Adipocyte (in vitro differentiated cells): ENCODE data around the gene FYB1.
"Not testable (repeated sequence)": the region's sequence is repeated elsewhere in the genome, so short reads cannot be mapped to it uniquely, and the experiment has no call there.

Experiments
- DNase-seq: peaks from one replicate; pipeline ENCODE4 v3.0.0-alpha.2; 2015; ENCODE audit warnings: low read depth
- H3K27me3 ChIP-seq: replicated peaks from 2 replicates; pipeline ENCODE4 v1.7.0; 2013; ENCODE audit warnings: mild to moderate bottlenecking, low read length, moderate library complexity; ENCODE audit not compliant: control insufficient read depth, insufficient read depth
- H3K36me3 ChIP-seq: 2 replicates; pipeline ENCODE4 v1.7.0; 2013; ENCODE audit warnings: low read length, mild to moderate bottlenecking, moderate library complexity; ENCODE audit not compliant: control insufficient read depth, insufficient read depth, severe bottlenecking
- H3K4me1 ChIP-seq: 2 replicates; pipeline ENCODE4 v1.7.0; 2013; ENCODE audit warnings: mild to moderate bottlenecking, low read length, moderate library complexity; ENCODE audit not compliant: control insufficient read depth, insufficient read depth
- H3K4me3 ChIP-seq: 2 replicates; pipeline ENCODE4 v1.7.0; 2013; ENCODE audit warnings: mild to moderate bottlenecking, low read length, moderate library complexity
- H3K9ac ChIP-seq: 2 replicates; pipeline ENCODE4 v1.7.0; 2013; ENCODE audit warnings: mild to moderate bottlenecking, low read length, moderate library complexity
- H3K9me3 ChIP-seq: 2 replicates; pipeline ENCODE4 v1.7.0; 2013; ENCODE audit warnings: mild to moderate bottlenecking, low read length, moderate library complexity; ENCODE audit not compliant: control insufficient read depth

FYB1 gene

GRCh38 chr5:39192450-39193160 is 26.8 kb downstream of the FYB1 start:
- no peak overlapping the region for H3K4me3 ChIP-seq
- H3K36me3 ChIP-seq: no peaks in the 10 kb centered on the region
- peaks cover 15% of the 10 kb centered on the region for H3K4me1 ChIP-seq
- DNase-seq: no peak
- no peaks in the 10 kb centered on the region for H3K9me3 ChIP-seq
- no peaks in the 10 kb centered on the region for H3K27me3 ChIP-seq
- no peak overlapping the region for H3K9ac ChIP-seq

DNA sequence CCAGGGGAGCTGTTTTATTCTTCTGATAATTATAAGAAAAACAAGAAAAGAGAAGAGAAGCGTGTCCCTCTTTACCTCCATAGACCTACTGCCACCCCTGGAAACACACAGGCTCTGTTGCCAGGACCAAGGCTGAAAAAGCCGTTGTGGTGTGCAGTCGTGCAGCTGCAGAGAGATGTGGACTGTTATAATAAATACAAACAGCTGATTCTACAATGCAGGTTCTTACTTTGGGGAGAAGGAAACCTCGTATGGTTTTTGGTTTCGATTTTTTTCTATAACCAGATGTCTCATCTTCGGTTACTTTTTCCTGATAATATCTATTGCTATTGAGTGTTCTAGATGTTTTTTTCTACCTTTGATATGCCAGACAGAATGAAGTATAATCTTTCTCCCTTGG is 28.1 kb downstream of the FYB1 start:
- H3K4me3 ChIP-seq: no peak overlapping the region
- no peak overlapping the region for H3K9ac ChIP-seq
- no peaks in the 10 kb centered on the region for H3K27me3 ChIP-seq
- no peaks in the 10 kb centered on the region for H3K36me3 ChIP-seq
- no peak for DNase-seq
- peaks cover 15% of the 10 kb centered on the region for H3K4me1 ChIP-seq
- H3K9me3 ChIP-seq: no peaks in the 10 kb centered on the region

GRCh38 chr5:39190311-39191102 is 28.9 kb downstream of the FYB1 start:
- no peak for DNase-seq
- Histone ChIP-seq H3K27me3 (no peaks in the 10 kb centered on the region), H3K9ac (no peak overlapping the region), H3K4me3 (no peak overlapping the region), H3K4me1 (peaks cover 12% of the 10 kb centered on the region), H3K9me3 (no peaks in the 10 kb centered on the region), H3K36me3 (no peaks in the 10 kb centered on the region)

DNA sequence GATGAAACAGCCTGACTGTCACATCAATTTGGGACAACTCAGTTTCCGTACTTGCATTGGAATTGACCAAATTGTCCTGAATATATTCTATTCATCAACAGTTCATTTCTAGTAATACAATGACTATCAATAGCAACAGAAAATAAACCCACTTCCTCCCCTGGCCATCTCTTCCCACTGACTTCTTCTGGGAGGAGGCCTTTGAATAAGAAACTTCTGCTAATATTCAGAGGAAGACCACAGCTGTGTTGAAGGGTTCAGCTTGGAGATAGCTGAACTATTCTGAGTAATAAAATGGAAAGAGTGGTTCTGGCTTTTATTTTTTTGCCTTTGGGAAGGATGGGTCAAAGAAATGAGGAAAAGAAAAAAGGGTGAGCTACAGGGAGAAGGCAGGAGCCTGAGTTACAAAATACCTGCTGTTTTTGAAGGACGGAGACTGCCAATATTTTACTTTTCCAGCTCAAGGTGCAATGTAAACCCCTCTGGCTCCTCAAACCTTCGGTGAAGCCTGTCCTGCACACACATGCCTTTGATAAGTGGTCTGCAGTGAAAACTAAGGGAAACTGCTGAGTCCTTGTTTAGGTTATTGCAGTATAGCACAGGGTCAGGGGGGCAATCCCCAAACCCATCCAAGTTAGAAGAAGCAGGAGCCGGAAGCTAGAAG is 29.9 kb downstream of the FYB1 start:
- DNase-seq: no peak

DNA sequence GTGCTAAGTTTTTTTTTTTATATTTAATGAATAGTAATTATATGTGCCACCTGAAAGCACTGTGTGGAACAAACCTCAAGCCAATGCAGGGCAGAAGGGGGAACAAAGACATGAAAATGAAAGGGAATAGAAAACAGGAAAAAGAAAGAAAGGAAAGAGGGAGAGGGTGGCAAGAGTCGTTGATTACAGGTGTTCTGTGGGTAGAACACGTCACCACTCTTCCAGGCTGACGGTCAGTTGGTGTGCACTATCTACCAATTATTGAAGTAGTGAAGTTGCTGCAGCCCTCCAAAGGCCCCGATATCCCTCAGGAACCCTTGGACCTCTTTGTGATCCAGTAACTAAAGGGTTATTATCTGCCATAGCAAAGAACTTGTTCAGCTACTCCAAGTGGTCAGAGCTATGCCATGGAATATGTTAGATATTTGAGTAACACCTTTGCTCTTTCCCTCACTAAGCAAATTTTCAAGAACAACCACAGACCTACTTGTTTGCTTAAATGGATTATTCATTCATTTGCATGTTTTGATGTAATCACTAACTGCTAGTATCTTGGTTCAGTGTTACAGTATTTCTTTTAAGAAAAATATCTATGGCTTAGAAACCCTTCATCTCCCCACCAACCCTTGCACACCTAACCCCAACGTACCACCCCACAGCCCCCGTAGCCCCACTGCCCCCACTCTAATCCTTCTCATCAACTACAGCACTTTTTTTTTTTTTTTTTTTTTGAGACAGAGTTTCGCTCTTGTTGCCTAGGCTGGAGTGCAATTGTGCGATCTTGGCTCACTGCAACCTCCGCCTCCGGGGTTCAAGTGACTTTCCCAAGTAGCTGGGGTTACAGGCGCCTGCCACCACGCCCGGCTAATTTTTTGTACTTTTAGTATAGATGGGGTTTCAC is 31.3 kb downstream of the FYB1 start:
- Histone ChIP-seq H3K9me3 (no peaks in the 10 kb centered on the region), H3K4me1 (no peaks in the 10 kb centered on the region), H3K4me3 (no peak overlapping the region), H3K9ac (no peak overlapping the region), H3K36me3 (no peaks in the 10 kb centered on the region), H3K27me3 (no peaks in the 10 kb centered on the region)
- no peak for DNase-seq

More for the DNA sequence above, 29.9 kb downstream of the FYB1 start:
- Histone ChIP-seq H3K4me3 (no peak overlapping the region), H3K9ac (no peak overlapping the region), H3K27me3 (no peaks in the 10 kb centered on the region), H3K4me1 (peaks cover 2% of the 10 kb centered on the region), H3K36me3 (no peaks in the 10 kb centered on the region), H3K9me3 (no peaks in the 10 kb centered on the region)

- no peak overlapping the region for H3K9ac ChIP-seq
- no peak for DNase-seq
- no peaks in the 10 kb centered on the region for H3K4me1 ChIP-seq
- H3K36me3 ChIP-seq: no peaks in the 10 kb centered on the region
- H3K9me3 ChIP-seq: no peaks in the 10 kb centered on the region
- no peak overlapping the region for H3K4me3 ChIP-seq
- H3K27me3 ChIP-seq: no peaks in the 10 kb centered on the region
Observed at GRCh38 chr5:39186722-39187539, 32.4 kb downstream of the FYB1 start.

GRCh38 chr5:39186289-39186688 is 33.1 kb downstream of the FYB1 start:
- Histone ChIP-seq H3K4me3 (no peak overlapping the region), H3K36me3 (no peaks in the 10 kb centered on the region), H3K4me1 (no peaks in the 10 kb centered on the region), H3K9ac (no peak overlapping the region), H3K27me3 (no peaks in the 10 kb centered on the region), H3K9me3 (no peaks in the 10 kb centered on the region)
- DNase-seq: no peak

GRCh38 chr5:39185761-39186160 is 33.6 kb downstream of the FYB1 start:
- Histone ChIP-seq H3K4me3 (no peak overlapping the region), H3K9ac (no peak overlapping the region), H3K9me3 (no peaks in the 10 kb centered on the region), H3K36me3 (no peaks in the 10 kb centered on the region), H3K4me1 (no peaks in the 10 kb centered on the region), H3K27me3 (no peaks in the 10 kb centered on the region)
- no peak for DNase-seq

DNA sequence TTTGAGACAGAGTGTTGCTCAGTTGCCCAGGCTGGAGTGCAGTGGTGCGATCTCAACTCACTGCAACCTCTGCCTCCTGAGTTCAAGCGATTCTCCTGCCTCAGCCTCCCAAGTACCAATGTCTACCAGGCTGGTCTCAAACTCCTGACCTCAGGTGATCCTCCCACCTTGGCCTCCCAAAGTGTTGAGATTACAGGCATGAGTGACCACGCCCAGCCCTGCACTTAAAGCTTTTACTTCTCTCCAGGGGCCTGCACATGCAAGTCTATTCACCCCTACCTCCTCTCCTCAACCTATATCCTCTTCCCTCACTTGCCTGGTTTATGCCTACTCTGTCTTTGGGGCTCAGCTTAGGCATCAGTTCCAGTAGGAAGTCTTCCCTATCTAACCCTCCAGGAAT is 39.8 kb downstream of the FYB1 start:
- not testable (repeated sequence) for H3K27me3 ChIP-seq, H3K4me3 ChIP-seq, DNase-seq, H3K4me1 ChIP-seq, H3K36me3 ChIP-seq, H3K9ac ChIP-seq, H3K9me3 ChIP-seq

GRCh38 chr5:39178861-39179260 is 40.5 kb downstream of the FYB1 start:
- no peak for DNase-seq
- H3K9me3 ChIP-seq: no peaks in the 10 kb centered on the region
- H3K4me3 ChIP-seq: no peak overlapping the region
- no peaks in the 10 kb centered on the region for H3K27me3 ChIP-seq
- no peaks in the 10 kb centered on the region for H3K36me3 ChIP-seq
- H3K4me1 ChIP-seq: no peaks in the 10 kb centered on the region
- H3K9ac ChIP-seq: no peak overlapping the region
